Prostate gland (tissue), 2 donors: ENCODE data around the gene NSUN6. TPM values are rescaled to one million over a fixed set of nuclear protein-coding genes. Genes with fewer than 3 reads are reported as not detected.

Source experiments
- DNase-seq: peaks from one replicate; pipeline ENCODE4 v3.0.0-alpha.2; 2019; ENCODE audit warnings: low spot score
- H3K27ac ChIP-seq, 2 donors: fragments of 200-600 bp; sonication (generic); 2 replicates each; pipeline ENCODE4 v1.5.1; 2017 to 2019
- H3K27me3 ChIP-seq: fragments of 200-600 bp; sonication (generic); replicated peaks from 2 replicates; pipeline ENCODE4 v1.5.1; 2019; ENCODE audit not compliant: insufficient read depth
- H3K36me3 ChIP-seq, 2 donors: fragments of 200-600 bp; sonication (generic); 1 replicate in 1 of 2; 2 replicates in 1 of 2; pipeline versions ENCODE4 v1.5.1 to v1.8.1; 2017 to 2019
- H3K4me1 ChIP-seq: fragments of 200-600 bp; sonication (generic); replicated peaks from 2 replicates; pipeline ENCODE4 v1.5.1; 2019
- H3K4me3 ChIP-seq, 2 donors: fragments of 200-600 bp; sonication (generic); 2 replicates each; pipeline ENCODE4 v1.5.1; 2017 to 2019
- H3K9me3 ChIP-seq: fragments of 200-600 bp; sonication (generic); 2 replicates; pipeline ENCODE4 v1.5.1; 2017
- POLR2A ChIP-seq: fragments of 450-650 bp; IDR thresholded peaks from one replicate; pipeline ENCODE4 v1.6.1; 2016; ENCODE audit warnings: antibody characterized with exemption, mild to moderate bottlenecking
- POLR2AphosphoS5 ChIP-seq: sonication (generic); formaldehyde crosslinking; IDR thresholded peaks from one replicate; pipeline ENCODE4 v1.6.1; 2017; ENCODE audit warnings: antibody characterized with exemption
- whole genome bisulfite sequencing: methylation state at CpG from one replicate; pipeline ENCODE4 v1.1.5; 2018; 5-methylcytosine and 5-hydroxymethylcytosine counted together
- intact Hi-C: fragments of 100-400 bp; cut with DNase I; formaldehyde crosslinking; loops from one replicate; pipeline ENCODE4 v1.14.2; 2022
- total RNA-seq, 2 donors: library from RNA; depleted of rRNA; stranded (reverse); fragments of >200 nt; gene quantifications; one replicate each; pipeline ENCODE4 v1.1.0, GENCODE V29; 2016
- TF ChIP-seq, protein P1 (sequence below), 4 experiments: fragments of 200-600 bp in 2 of 4; fragments of 450-650 bp in 2 of 4; sonication (generic) in 2 of 4; IDR thresholded peaks; 1 replicate in 3 of 4; 2 replicates in 1 of 4; pipeline ENCODE4 v1.5.1; 2016 to 2019; ENCODE audit warnings: antibody characterized with exemption in 4 of 4, mild to moderate bottlenecking in 2 of 4, moderate library complexity in 2 of 4

The NSUN6 gene
- total RNA-seq, 2 donors from 2014 or later, result 11.7 to 17.1 TPM

DNA sequence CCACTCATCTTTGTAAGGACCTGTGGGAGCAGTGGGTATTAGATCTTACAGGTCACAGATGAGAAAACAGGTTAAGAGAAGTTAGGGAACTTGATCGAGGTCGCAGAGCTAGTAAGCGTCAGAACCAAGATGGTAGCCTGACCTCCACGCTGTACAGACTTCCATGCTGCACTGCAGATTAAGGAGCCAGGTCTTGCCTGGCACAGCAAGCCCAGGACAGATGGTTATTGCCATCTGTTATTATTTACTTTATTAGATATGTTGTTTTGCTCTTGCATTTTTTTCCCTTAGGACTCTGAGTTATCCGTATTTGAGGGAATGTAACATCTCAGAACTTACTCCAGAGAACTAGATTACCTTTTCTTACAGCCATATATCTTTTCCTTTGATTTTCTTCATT is 147.2 kb downstream of the NSUN6 start:
- TF ChIP-seq, protein P1, sequence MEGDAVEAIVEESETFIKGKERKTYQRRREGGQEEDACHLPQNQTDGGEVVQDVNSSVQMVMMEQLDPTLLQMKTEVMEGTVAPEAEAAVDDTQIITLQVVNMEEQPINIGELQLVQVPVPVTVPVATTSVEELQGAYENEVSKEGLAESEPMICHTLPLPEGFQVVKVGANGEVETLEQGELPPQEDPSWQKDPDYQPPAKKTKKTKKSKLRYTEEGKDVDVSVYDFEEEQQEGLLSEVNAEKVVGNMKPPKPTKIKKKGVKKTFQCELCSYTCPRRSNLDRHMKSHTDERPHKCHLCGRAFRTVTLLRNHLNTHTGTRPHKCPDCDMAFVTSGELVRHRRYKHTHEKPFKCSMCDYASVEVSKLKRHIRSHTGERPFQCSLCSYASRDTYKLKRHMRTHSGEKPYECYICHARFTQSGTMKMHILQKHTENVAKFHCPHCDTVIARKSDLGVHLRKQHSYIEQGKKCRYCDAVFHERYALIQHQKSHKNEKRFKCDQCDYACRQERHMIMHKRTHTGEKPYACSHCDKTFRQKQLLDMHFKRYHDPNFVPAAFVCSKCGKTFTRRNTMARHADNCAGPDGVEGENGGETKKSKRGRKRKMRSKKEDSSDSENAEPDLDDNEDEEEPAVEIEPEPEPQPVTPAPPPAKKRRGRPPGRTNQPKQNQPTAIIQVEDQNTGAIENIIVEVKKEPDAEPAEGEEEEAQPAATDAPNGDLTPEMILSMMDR (IDR thresholded peaks at IDR 0.05), result no peak
- TF ChIP-seq POLR2AphosphoS5 (no peak), POLR2A (no peak)
- Histone ChIP-seq H3K27ac (no peak overlapping the region), H3K9me3 (no peaks in the 10 kb centered on the region), H3K27me3 (no peaks in the 10 kb centered on the region), H3K4me1 (no peaks in the 10 kb centered on the region), H3K36me3 (no peaks in the 10 kb centered on the region), H3K4me3 (no peak overlapping the region)
- intact Hi-C loops, result no loop called here
- no peak for DNase-seq
- WGBS, result 96% methylated on average over 5 of the region's 5 CpGs

DNA sequence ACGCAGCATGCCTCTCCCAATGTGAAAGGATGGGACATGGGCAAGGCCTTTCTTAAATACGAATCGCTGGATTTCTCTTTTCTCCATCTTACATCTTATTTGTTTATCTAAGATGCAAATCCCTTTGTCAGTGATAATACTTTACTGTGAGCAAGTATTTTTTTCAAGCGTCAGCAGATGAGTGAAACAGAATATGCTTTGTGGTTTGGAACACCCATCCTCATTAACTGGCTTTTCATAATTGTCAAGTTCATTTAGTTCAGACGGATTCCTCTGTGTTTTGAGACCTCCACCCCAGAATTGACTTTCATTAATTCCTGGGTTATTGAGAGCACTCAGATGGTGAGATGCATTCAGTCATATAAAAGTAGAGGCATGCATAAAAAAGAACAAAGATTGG is 149.8 kb downstream of the NSUN6 start:
- 66% methylated on average over 5 of the region's 5 CpGs for WGBS

DNA sequence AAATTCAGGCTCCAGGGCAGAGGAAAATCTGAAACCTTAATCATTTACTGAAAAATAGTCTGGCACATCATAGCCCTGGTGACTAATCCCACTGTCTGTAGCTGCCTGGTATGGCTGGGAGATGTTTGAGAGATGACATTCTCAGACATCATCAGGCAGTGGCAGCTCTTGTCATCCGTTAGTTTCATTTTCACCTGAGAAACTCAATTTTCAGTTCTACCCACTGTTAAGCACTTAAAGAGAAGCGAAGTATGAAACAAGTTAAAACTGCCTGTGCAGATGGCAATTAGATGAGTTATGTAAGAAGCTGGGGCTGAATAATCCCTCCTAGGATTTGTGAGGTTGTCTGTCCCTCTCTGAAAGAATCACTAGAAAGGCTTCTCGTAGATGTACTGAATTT is 150.2 kb downstream of the NSUN6 start:
- DNase-seq, result no peak
- H3K36me3 ChIP-seq, result no peaks in the 10 kb centered on the region
- TF ChIP-seq, protein P1 (IDR thresholded peaks at IDR 0.05), result no peak
- TF ChIP-seq POLR2AphosphoS5, result no peak
- TF ChIP-seq POLR2A, result no peak
- H3K4me1 ChIP-seq, result no peaks in the 10 kb centered on the region
- no peaks in the 10 kb centered on the region for H3K27me3 ChIP-seq
- no peaks in the 10 kb centered on the region for H3K9me3 ChIP-seq
- intact Hi-C loops, result no loop called here
- no peak overlapping the region for H3K4me3 ChIP-seq
- WGBS, result 84% methylated on average over 3 of the region's 3 CpGs
- H3K27ac ChIP-seq, result no peak overlapping the region

More for the DNA sequence above, 149.8 kb downstream of the NSUN6 start:
- no peak for DNase-seq
- Histone ChIP-seq H3K4me3 (no peak overlapping the region), H3K27me3 (no peaks in the 10 kb centered on the region), H3K4me1 (no peaks in the 10 kb centered on the region), H3K27ac (no peak overlapping the region), H3K9me3 (no peaks in the 10 kb centered on the region), H3K36me3 (no peaks in the 10 kb centered on the region)
- intact Hi-C loops, result no loop called here
- TF ChIP-seq, protein P1 (IDR thresholded peaks at IDR 0.05), result no peak
- TF ChIP-seq POLR2AphosphoS5 (no peak), POLR2A (no peak)

DNA sequence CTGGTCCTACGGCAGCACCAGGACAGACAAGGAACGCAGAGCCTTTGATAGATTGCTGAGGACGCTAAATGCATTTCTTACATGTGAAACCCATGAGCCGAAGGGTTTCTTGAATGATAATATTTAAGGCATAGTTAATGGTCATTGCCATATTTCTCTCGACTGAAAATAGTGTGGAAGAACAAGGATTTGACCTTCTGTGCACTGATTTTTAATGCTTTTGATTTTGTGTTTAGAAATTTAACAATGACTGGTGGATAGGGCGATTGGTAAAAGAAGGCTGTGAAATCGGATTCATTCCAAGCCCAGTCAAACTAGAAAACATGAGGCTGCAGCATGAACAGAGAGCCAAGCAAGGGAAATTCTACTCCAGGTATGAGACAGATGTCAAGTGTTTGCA is 150.8 kb downstream of the NSUN6 start:
- H3K9me3 ChIP-seq, result no peaks in the 10 kb centered on the region
- 90% methylated on average over 7 of the region's 7 CpGs for WGBS
- no peak for DNase-seq
- no peak overlapping the region for H3K27ac ChIP-seq
- intact Hi-C loops, result no loop called here
- TF ChIP-seq, protein P1 (IDR thresholded peaks at IDR 0.05), result no peak
- no peak for TF ChIP-seq POLR2A
- TF ChIP-seq POLR2AphosphoS5, result no peak
- H3K36me3 ChIP-seq, result no peaks in the 10 kb centered on the region
- no peaks in the 10 kb centered on the region for H3K27me3 ChIP-seq
- H3K4me3 ChIP-seq, result no peak overlapping the region
- no peaks in the 10 kb centered on the region for H3K4me1 ChIP-seq

DNA sequence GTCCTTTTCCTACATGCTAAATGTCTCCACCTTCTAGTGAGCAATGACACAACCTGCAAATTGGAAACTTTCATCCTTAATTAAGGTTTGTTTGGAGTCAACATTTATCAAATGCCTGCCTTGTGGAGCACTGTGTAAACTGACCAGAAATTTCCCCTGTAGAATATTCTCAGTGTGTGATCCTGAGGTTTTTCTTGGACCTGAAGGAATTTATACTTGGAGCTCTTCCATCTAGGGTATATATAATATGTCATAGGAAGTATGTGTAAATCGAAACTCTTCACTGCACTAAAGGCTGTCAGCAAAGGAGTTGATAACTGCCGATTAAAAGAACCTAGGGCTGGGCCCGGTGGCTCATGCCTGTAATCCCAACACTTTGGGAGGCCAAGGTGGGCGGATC is 152.4 kb downstream of the NSUN6 start:
- H3K27ac ChIP-seq, result no peak overlapping the region
- TF ChIP-seq POLR2AphosphoS5 (no peak), POLR2A (no peak)
- TF ChIP-seq, protein P1 (IDR thresholded peaks at IDR 0.05), result no peak
- no peaks in the 10 kb centered on the region for H3K36me3 ChIP-seq
- intact Hi-C loops, result no loop called here
- H3K27me3 ChIP-seq, result no peaks in the 10 kb centered on the region
- H3K9me3 ChIP-seq, result no peaks in the 10 kb centered on the region
- H3K4me3 ChIP-seq, result no peak overlapping the region
- no peaks in the 10 kb centered on the region for H3K4me1 ChIP-seq
- DNase-seq, result no peak
- WGBS, result 84% methylated on average over 4 of the region's 4 CpGs
